BE2C (cell line): ENCODE results near the gene TNFRSF14.
"Not testable (repeated sequence)": the region's sequence is repeated elsewhere in the genome, so short reads cannot be mapped to it uniquely, and the experiment has no call there.

Experiments used
- DNase-seq: peaks from one replicate; pipeline ENCODE4 v3.0.0-alpha.2; 2020
- H3K27me3 ChIP-seq: fragments of 250-450 bp; sonication (Bioruptor Pico); 2 replicates; pipeline ENCODE4 v1.5.1; 2020; ENCODE audit warnings: mild to moderate bottlenecking
- H3K36me3 ChIP-seq: fragments of 250-450 bp; sonication (Bioruptor Pico); 2 replicates; pipeline ENCODE4 v1.5.1; 2020; ENCODE audit warnings: mild to moderate bottlenecking
- H3K4me1 ChIP-seq: fragments of 250-450 bp; sonication (Bioruptor Pico); 2 replicates; pipeline ENCODE4 v1.5.1; 2020
- H3K4me3 ChIP-seq: 2 replicates; pipeline ENCODE4 v1.5.1; 2011; ENCODE audit warnings: low read depth, low read length
- H3K9me3 ChIP-seq: fragments of 250-450 bp; sonication (Bioruptor Pico); 2 replicates; pipeline ENCODE4 v1.5.1; 2020
- CTCF ChIP-seq: IDR thresholded peaks from 2 replicates; pipeline ENCODE4 v1.5.1; 2012; ENCODE audit warnings: mild to moderate bottlenecking, low read depth, low read length

The TNFRSF14 gene

GRCh38 chr1:2574350-2574749, 18.2 kb downstream of the TNFRSF14 start:
- no peak for TF ChIP-seq CTCF
- no peak overlapping the region for H3K4me3 ChIP-seq

GRCh38 chr1:2575801-2576663, 19.9 kb downstream of the TNFRSF14 start:
- no peak overlapping the region for H3K4me3 ChIP-seq
- H3K9me3 ChIP-seq = no peaks in the 10 kb centered on the region

More at GRCh38 chr1:2574350-2574749, 18.2 kb downstream of the TNFRSF14 start:
- no peaks in the 10 kb centered on the region for H3K36me3 ChIP-seq
- H3K9me3 ChIP-seq = no peaks in the 10 kb centered on the region
- H3K27me3 ChIP-seq = no peaks in the 10 kb centered on the region
- DNase-seq = no peak
- H3K4me1 ChIP-seq = no peaks in the 10 kb centered on the region

GRCh38 chr1:2577565-2578075, 21.4 kb downstream of the TNFRSF14 start:
- DNase-seq, H3K27me3 ChIP-seq, H3K4me1 ChIP-seq, H3K36me3 ChIP-seq, H3K4me3 ChIP-seq, H3K9me3 ChIP-seq: not testable (repeated sequence)

More at GRCh38 chr1:2575801-2576663, 19.9 kb downstream of the TNFRSF14 start:
- no peak for TF ChIP-seq CTCF
- Histone ChIP-seq H3K27me3 (no peaks in the 10 kb centered on the region), H3K4me1 (no peaks in the 10 kb centered on the region), H3K36me3 (no peaks in the 10 kb centered on the region)
- DNase-seq = no peak

GRCh38 chr1:2578758-2579118, 22.6 kb downstream of the TNFRSF14 start:
- Histone ChIP-seq H3K4me1 (no peaks in the 10 kb centered on the region), H3K27me3 (no peaks in the 10 kb centered on the region), H3K36me3 (no peaks in the 10 kb centered on the region), H3K4me3 (no peak overlapping the region), H3K9me3 (no peaks in the 10 kb centered on the region)
- TF ChIP-seq CTCF = no peak
- DNase-seq = no peak

- DNase-seq = no peak
- Histone ChIP-seq H3K4me1 (peaks cover 6% of the 10 kb centered on the region), H3K36me3 (no peaks in the 10 kb centered on the region), H3K27me3 (no peaks in the 10 kb centered on the region), H3K4me3 (no peak overlapping the region), H3K9me3 (no peaks in the 10 kb centered on the region)
- no peak for TF ChIP-seq CTCF
Observed at GRCh38 chr1:2580691-2581090, 24.5 kb downstream of the TNFRSF14 start.

GRCh38 chr1:2582391-2582790, 26.2 kb downstream of the TNFRSF14 start:
- no peak for TF ChIP-seq CTCF
- Histone ChIP-seq H3K4me3 (no peak overlapping the region), H3K4me1 (peaks cover 6% of the 10 kb centered on the region), H3K9me3 (no peaks in the 10 kb centered on the region), H3K27me3 (no peaks in the 10 kb centered on the region), H3K36me3 (no peaks in the 10 kb centered on the region)
- DNase-seq = no peak
